ENCODE measurements around the gene ADAMTS20.
"Not testable (repeated sequence)": the region's sequence is repeated elsewhere in the genome, so short reads cannot be mapped to it uniquely, and the experiment has no call there.

The ADAMTS20 gene

DNA sequence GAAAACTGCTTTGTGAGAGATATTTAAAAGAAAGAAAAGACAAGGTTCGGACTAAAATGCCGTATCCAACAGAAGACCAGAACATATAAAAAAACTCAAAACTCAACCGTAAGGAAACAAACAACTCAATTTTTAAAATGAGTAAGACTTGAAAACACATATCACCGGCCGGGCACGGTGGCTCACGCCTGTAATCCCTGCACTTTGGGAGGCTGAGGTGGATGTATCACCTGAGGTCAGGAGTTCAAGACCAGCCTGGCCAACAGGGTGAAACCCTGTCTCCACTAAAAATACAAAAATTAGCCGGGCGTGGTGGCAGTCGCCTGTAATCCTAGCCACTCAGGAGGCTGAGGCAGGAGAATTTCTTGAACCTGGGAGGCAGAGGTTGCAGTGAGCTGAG, 192.0 kb downstream of the ADAMTS20 start:
- not testable (repeated sequence) for H3K27ac Mint-ChIP-seq, H3K27me3 Mint-ChIP-seq

DNA sequence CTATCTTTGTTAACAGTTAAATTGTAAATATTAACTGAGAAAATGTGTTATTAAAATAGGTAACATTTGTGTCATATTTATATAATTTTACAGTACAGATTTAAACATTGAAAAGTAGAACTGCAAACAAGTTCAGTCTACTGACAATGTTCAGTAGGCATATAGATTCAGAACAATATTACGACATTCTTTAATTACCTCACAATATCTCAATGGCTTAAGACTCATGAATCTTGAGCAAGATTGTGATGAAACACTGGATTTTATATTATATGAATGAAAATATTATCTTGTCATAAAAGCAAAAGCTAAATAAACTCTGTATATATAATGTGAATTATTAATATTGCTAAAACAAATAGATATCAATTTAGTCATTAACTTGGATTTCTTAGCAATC, 194.9 kb downstream of the ADAMTS20 start:
- peaks cover 0 to 3% of the 10 kb centered on the region in 2 donors for H3K27me3 Mint-ChIP-seq
- DNase-seq (no peak), ATAC-seq (replicated peaks) (no peak)
- no peaks in the 10 kb centered on the region for H3K9me3 Mint-ChIP-seq
- H3K4me3 Mint-ChIP-seq: no peak overlapping the region
- no peaks in the 10 kb centered on the region for H3K36me3 Mint-ChIP-seq
- H3K4me1 Mint-ChIP-seq: no peaks in the 10 kb centered on the region
- H3K27ac Mint-ChIP-seq: no peak overlapping the region

More for the DNA sequence above, 192.0 kb downstream of the ADAMTS20 start:
- H3K4me3 Mint-ChIP-seq; H3K4me1 Mint-ChIP-seq; H3K9me3 Mint-ChIP-seq; H3K36me3 Mint-ChIP-seq; ATAC-seq (replicated peaks); DNase-seq: not testable (repeated sequence)

- Mint-ChIP-seq H3K36me3 (no peaks in the 10 kb centered on the region), H3K4me3 (no peak overlapping the region), H3K27ac (no peak overlapping the region), H3K27me3 (peaks cover 0 to 7% of the 10 kb centered on the region in 2 donors), H3K4me1 (no peaks in the 10 kb centered on the region), H3K9me3 (no peaks in the 10 kb centered on the region)
- DNase-seq (no peak), ATAC-seq (replicated peaks) (no peak)
Observed at GRCh38 chr12:43352001-43352400, 200.0 kb downstream of the ADAMTS20 start.

DNA sequence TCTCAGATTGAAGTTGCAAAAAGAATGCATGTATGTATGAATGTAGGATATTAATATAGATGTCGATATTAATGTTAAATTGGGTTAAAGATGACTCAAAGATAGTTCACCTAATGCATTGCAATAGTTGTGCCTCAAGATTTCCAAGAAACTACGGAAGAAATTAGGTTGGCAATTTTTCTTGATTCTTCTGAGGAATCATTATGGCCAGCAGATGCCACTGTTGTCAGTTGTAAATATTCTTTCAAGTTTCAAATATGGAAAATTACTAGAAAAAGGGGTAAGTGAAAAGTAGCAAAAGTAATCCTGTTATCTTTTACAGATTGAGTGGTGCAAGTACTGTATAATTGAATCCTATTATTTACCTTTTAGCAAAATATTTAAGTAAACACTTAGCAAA, 202.1 kb downstream of the ADAMTS20 start:
- Mint-ChIP-seq H3K36me3 (peaks cover 1 to 5% of the 10 kb centered on the region in 2 donors), H3K9me3 (peaks cover 2 to 7% of the 10 kb centered on the region in 2 donors), H3K4me1 (no peaks in the 10 kb centered on the region), H3K27ac (no peak overlapping the region), H3K27me3 (peaks cover 0 to 7% of the 10 kb centered on the region in 2 donors), H3K4me3 (no peak overlapping the region)
- ATAC-seq (replicated peaks): no peak
- DNase-seq: no peak

DNA sequence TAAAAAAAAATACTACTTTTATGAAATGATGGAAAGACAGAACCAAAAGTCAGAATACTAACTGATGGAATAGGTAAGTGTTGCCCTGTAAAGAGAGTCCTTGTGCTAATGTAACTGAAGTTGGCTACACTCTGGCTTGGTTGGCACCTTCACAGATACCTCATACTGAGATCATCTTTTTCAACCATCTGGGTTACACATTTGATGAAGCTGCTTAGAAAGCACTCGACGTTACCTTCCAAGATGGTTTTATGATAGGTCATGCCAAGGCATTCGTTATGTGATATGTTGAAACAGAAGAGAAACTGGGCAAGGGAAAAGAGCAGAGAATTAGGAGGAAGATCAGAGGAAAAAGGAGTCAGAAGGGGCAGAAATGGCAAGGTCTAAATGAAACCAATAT, 203.8 kb downstream of the ADAMTS20 start:
- DNase-seq (no peak), ATAC-seq (replicated peaks) (no peak)
- H3K4me1 Mint-ChIP-seq: no peaks in the 10 kb centered on the region
- H3K27ac Mint-ChIP-seq: no peak overlapping the region
- H3K27me3 Mint-ChIP-seq: peaks cover 0 to 4% of the 10 kb centered on the region in 2 donors
- H3K36me3 Mint-ChIP-seq: peaks cover 1 to 5% of the 10 kb centered on the region in 2 donors
- H3K4me3 Mint-ChIP-seq: no peak overlapping the region
- H3K9me3 Mint-ChIP-seq: peaks cover 7 to 13% of the 10 kb centered on the region in 2 donors

- no peak for ATAC-seq (replicated peaks)
- H3K27me3 Mint-ChIP-seq: peaks cover 0 to 4% of the 10 kb centered on the region in 2 donors
- H3K27ac Mint-ChIP-seq: no peak overlapping the region
Observed at GRCh38 chr12:43347026-43347425, 205.0 kb downstream of the ADAMTS20 start.

GRCh38 chr12:43345023-43345422, 207.0 kb downstream of the ADAMTS20 start:
- H3K27ac Mint-ChIP-seq: no peak overlapping the region
- H3K9me3 Mint-ChIP-seq: peaks cover 8 to 13% of the 10 kb centered on the region in 2 donors

More at GRCh38 chr12:43347026-43347425, 205.0 kb downstream of the ADAMTS20 start:
- H3K36me3 Mint-ChIP-seq: peaks cover 1 to 5% of the 10 kb centered on the region in 2 donors
- no peak for DNase-seq
- peaks cover 8 to 13% of the 10 kb centered on the region in 2 donors for H3K9me3 Mint-ChIP-seq
- H3K4me1 Mint-ChIP-seq: no peaks in the 10 kb centered on the region
- no peak overlapping the region for H3K4me3 Mint-ChIP-seq

DNA sequence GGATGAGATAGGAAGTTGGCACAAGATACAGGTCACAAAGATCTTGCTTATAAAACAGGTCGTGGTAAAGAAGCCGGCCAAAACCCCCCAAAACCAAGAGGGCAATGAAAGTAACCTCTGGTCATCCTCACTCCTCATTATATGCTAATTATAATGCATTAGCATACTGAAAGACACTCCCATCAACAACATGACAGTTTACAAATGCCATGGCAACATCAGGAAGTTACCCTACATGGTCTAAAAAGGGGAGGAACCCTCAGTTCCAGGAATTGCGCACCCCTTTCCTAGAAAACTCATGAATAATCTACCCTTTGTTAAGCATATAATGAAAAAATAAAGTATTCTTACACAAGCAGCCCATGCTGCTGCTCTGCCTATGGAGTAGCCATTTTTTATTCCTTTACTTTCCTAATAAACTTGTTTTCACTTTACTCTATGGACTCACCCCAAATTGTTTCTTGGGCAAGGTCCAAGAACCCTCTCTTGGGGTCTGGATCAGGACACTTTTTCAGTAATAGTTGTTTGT, 210.2 kb downstream of the ADAMTS20 start:
- Mint-ChIP-seq H3K4me1 (peaks cover 5 to 12% of the 10 kb centered on the region in 2 donors), H3K9me3 (peaks cover 8 to 13% of the 10 kb centered on the region in 2 donors)
- not testable (repeated sequence) for H3K27me3 Mint-ChIP-seq; ATAC-seq (replicated peaks); H3K27ac Mint-ChIP-seq; DNase-seq; H3K36me3 Mint-ChIP-seq; H3K4me3 Mint-ChIP-seq

More at GRCh38 chr12:43345023-43345422, 207.0 kb downstream of the ADAMTS20 start:
- no peak for DNase-seq
- no peaks in the 10 kb centered on the region for H3K4me1 Mint-ChIP-seq
- peaks cover 1 to 5% of the 10 kb centered on the region in 2 donors for H3K36me3 Mint-ChIP-seq
- H3K27me3 Mint-ChIP-seq: no peaks in the 10 kb centered on the region
- no peak for ATAC-seq (replicated peaks)
- no peak overlapping the region for H3K4me3 Mint-ChIP-seq

GRCh38 chr12:43338848-43339526, 213.0 kb downstream of the ADAMTS20 start:
- Mint-ChIP-seq H3K4me1 (peaks cover 5 to 12% of the 10 kb centered on the region in 2 donors), H3K4me3 (no peak overlapping the region), H3K9me3 (peaks cover 2 to 4% of the 10 kb centered on the region in 2 donors), H3K27ac (no peak overlapping the region), H3K36me3 (no peaks in the 10 kb centered on the region), H3K27me3 (no peaks in the 10 kb centered on the region)
- ATAC-seq (replicated peaks) (peak; percentile 67 to 81), DNase-seq (no peak)

DNA sequence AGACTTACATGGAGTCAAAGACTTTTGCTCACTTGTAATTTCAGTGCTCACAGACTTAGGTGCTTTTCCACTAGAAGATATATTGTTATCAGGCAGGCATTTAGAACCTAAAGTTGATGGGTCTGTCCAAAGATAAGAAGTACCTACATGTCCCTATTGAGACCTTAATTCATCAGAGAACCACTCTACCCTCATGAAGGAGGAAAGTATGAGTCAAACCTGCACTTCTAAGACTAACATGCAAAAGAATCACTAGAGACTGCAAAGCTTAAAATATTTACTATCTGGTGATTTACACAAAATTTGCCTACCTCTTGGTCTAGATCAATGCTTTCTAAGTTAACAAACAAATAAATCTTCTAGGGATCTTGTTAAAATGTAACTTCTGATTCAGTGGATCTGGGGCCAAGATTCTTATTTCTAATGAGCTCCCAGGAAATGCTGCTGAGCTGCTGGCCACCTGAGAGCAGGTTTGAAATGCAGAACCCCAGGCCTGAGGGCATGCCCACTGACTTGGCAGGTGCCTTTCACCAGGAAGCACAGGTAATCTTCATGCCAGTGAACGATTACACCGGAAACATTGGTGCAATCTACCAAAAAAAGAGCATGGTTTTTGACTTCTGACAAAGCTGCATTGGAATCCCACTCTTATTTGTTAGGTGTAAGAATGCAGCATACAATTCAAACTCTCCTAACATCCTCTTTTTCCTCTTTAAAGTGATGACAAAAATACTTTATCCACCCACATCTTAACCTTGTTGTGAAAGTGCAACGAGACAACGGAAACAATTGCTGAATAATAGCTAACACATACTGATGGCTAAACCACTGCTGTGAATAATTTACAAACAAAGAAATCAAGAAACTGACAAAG, 214.2 kb downstream of the ADAMTS20 start:
- no peak overlapping the region for H3K4me3 Mint-ChIP-seq
- DNase-seq (no peak), ATAC-seq (replicated peaks) (peak; percentile 39 to 59)
- H3K27ac Mint-ChIP-seq: no peak overlapping the region
- no peaks in the 10 kb centered on the region for H3K36me3 Mint-ChIP-seq
- H3K9me3 Mint-ChIP-seq: no peaks in the 10 kb centered on the region
- peaks cover 5 to 12% of the 10 kb centered on the region in 2 donors for H3K4me1 Mint-ChIP-seq
- no peaks in the 10 kb centered on the region for H3K27me3 Mint-ChIP-seq

DNA sequence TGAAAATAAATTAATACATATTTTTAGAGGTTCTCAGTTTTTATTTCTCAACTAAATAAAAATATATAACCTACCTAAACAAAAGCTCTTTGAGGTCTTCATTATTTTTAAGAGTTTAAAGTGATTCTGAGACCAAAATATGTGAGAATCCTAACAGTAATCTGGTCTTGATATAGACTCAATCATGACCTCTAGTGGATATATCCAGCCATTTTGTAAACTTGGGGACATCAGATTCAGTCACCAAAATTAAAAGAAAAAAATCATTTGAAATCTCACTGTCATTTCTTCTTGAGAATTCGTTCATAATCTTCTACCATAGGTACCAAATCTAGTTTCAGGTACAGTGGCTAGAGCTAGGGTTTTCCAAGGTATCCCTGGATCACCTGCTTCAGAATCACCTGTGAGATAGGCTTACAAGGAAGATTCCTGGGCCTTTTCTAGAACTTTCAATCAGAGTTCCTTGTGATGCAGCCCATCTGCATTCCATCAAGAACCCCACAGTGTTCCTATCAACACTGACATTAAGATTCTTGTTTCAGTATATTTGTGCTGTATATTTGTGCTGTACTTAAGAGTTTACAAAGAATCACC, 214.9 kb downstream of the ADAMTS20 start:
- Mint-ChIP-seq H3K4me3 (no peak overlapping the region), H3K9me3 (no peaks in the 10 kb centered on the region), H3K27ac (no peak overlapping the region), H3K36me3 (no peaks in the 10 kb centered on the region), H3K27me3 (no peaks in the 10 kb centered on the region), H3K4me1 (peaks cover 5 to 12% of the 10 kb centered on the region in 2 donors)
- no peak for DNase-seq
- ATAC-seq (replicated peaks): no peak

- no peak overlapping the region for H3K4me3 Mint-ChIP-seq
- H3K27me3 Mint-ChIP-seq: peaks cover 3 to 12% of the 10 kb centered on the region in 2 donors
- DNase-seq (no peak), ATAC-seq (replicated peaks) (no peak)
- peaks cover 0 to under 1% of the 10 kb centered on the region in 2 donors for H3K9me3 Mint-ChIP-seq
- H3K4me1 Mint-ChIP-seq: peaks cover 2 to 7% of the 10 kb centered on the region in 2 donors
- H3K36me3 Mint-ChIP-seq: no peaks in the 10 kb centered on the region
- no peak overlapping the region for H3K27ac Mint-ChIP-seq
Observed at GRCh38 chr12:43333644-43334043, 218.4 kb downstream of the ADAMTS20 start.

- Mint-ChIP-seq H3K4me3 (no peak overlapping the region), H3K9me3 (peaks cover 0 to 3% of the 10 kb centered on the region in 2 donors), H3K36me3 (no peaks in the 10 kb centered on the region), H3K4me1 (peaks cover 0 to 2% of the 10 kb centered on the region in 2 donors), H3K27ac (no peak overlapping the region), H3K27me3 (peaks cover 3 to 12% of the 10 kb centered on the region in 2 donors)
- no peak for ATAC-seq (replicated peaks)
- no peak for DNase-seq
Observed at GRCh38 chr12:43332977-43333640, 218.9 kb downstream of the ADAMTS20 start.

DNA sequence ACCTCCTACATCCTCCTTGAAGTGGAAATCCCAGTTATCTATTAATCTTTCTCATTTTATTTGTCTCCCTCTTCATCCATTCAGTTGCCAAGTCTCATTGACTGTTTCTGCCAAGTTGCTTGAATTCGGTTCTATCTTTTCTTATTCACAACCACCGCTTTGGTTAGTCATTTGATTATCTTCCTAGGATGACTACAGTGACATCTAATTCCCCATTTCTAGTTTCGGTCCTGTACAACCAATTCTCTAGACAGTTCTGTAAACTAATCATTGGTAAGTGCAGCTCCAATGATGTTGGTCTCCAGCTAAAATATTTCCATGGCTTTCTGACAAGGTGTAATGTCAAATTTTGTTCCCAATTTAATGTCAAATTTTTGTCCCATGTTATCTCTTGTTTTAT, 220.1 kb downstream of the ADAMTS20 start:
- peaks cover 0 to 3% of the 10 kb centered on the region in 2 donors for H3K9me3 Mint-ChIP-seq
- ATAC-seq (replicated peaks): no peak
- no peak overlapping the region for H3K4me3 Mint-ChIP-seq
- H3K4me1 Mint-ChIP-seq: no peaks in the 10 kb centered on the region
- H3K36me3 Mint-ChIP-seq: no peaks in the 10 kb centered on the region
- no peak overlapping the region for H3K27ac Mint-ChIP-seq
- H3K27me3 Mint-ChIP-seq: peaks cover 3 to 12% of the 10 kb centered on the region in 2 donors
- DNase-seq: no peak
